Measurements from ENCODE around the gene SLCO1C1.

The SLCO1C1 gene

DNA sequence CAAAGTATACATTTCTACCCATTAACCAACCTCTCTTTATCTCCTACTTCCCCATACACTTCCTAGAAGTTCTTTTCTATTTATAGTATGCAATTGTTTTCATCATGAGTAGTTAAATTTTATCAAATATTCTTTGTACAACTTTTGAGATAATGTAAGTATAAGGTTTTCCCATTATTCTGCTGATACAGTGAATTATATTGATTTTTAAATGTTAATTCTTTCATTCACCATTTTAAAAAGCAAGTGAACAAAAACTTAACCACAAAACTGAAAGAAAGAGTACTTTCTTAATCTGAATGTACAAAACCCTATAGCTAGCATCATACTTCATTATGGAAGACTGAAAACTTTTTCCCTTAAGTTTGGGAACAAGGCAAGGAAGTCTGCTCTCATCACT, 105.9 kb downstream of the SLCO1C1 start:
- DNase-seq = no peak

Data from activated CD4-positive, alpha-beta T cell treated with anti-CD3 and anti-CD28 coated beads, Interleukin-2, amount 50 U/mL, for 4 hours (primary cell).